Stimulated activated effector memory CD8-positive, alpha-beta T cell treated with anti-CD3 and anti-CD28 coated beads, Interleukin-12 subunit alpha, Interleukin-12 subunit beta, amount 100 ng/mL, for 72 hours (primary cell): ENCODE data around the gene VSIG10.

Experiments used
- ATAC-seq: fragments of 150-1000 bp; cut with Tn5 transposase; 2 replicates; pipeline ENCODE4 v1.10.0; 2021
- DNase-seq, 2 donors: peaks; one replicate each; pipeline ENCODE4 v3.0.0; 2021 to 2022; ENCODE audit warnings: low spot score in 2 of 2
- H3K27ac Mint-ChIP-seq: one replicate; pipeline ENCODE4 v1.8.0; 2022; ENCODE audit warnings: mild to moderate bottlenecking, mixed read lengths
- H3K36me3 Mint-ChIP-seq: one replicate; pipeline ENCODE4 v1.8.0; 2022; ENCODE audit warnings: mild to moderate bottlenecking, mixed read lengths
- H3K4me1 Mint-ChIP-seq: one replicate; pipeline ENCODE4 v1.8.0; 2022; ENCODE audit warnings: mixed read lengths
- H3K4me3 Mint-ChIP-seq: one replicate; pipeline ENCODE4 v1.8.0; 2022; ENCODE audit warnings: mild to moderate bottlenecking, mixed read lengths
- H3K9me3 Mint-ChIP-seq: one replicate; pipeline ENCODE4 v1.8.0; 2022; ENCODE audit warnings: mixed read lengths

Gene VSIG10

GRCh38 chr12:118058227-118058626 is 45.6 kb downstream of the VSIG10 start:
- Mint-ChIP-seq H3K27ac (peak overlapping the region; percentile 99), H3K36me3 (peaks cover 62% of the 10 kb centered on the region), H3K4me1 (peaks cover 42% of the 10 kb centered on the region), H3K9me3 (no peaks in the 10 kb centered on the region), H3K4me3 (peak overlapping the region; percentile 99)
- ATAC-seq (no peak), DNase-seq (no peak)

- DNase-seq (no peak), ATAC-seq (no peak)
- Mint-ChIP-seq H3K36me3 (peaks cover 65% of the 10 kb centered on the region), H3K4me3 (no peak overlapping the region), H3K9me3 (no peaks in the 10 kb centered on the region), H3K27ac (no peak overlapping the region), H3K4me1 (peaks cover 50% of the 10 kb centered on the region)
These were observed 47.7 kb downstream of the VSIG10 start for GRCh38 chr12:118055865-118056773.

- Mint-ChIP-seq H3K27ac (no peak overlapping the region), H3K9me3 (no peaks in the 10 kb centered on the region), H3K4me1 (peaks cover 55% of the 10 kb centered on the region), H3K4me3 (no peak overlapping the region), H3K36me3 (peaks cover 71% of the 10 kb centered on the region)
- DNase-seq = peak; percentile 52 to 83
- peak; percentile 72 for ATAC-seq
These were observed 48.7 kb downstream of the VSIG10 start for GRCh38 chr12:118055144-118055557.

- Mint-ChIP-seq H3K9me3 (no peaks in the 10 kb centered on the region), H3K4me3 (peak overlapping the region; percentile 48), H3K36me3 (peaks cover 71% of the 10 kb centered on the region), H3K27ac (peak overlapping the region; percentile 89), H3K4me1 (peaks cover 42% of the 10 kb centered on the region)
- peak in 1 of 2 donors; percentile 62 for DNase-seq
- ATAC-seq = peak; percentile 7
These were observed 50.5 kb downstream of the VSIG10 start for GRCh38 chr12:118053071-118053985.

- Mint-ChIP-seq H3K4me3 (peak overlapping the region; percentile 48), H3K4me1 (peaks cover 38% of the 10 kb centered on the region), H3K9me3 (no peaks in the 10 kb centered on the region), H3K36me3 (peaks cover 74% of the 10 kb centered on the region), H3K27ac (peak overlapping the region; percentile 89)
- ATAC-seq (peak; percentile 87), DNase-seq (peak in 1 of 2 donors; percentile 75)
These were observed 51.3 kb downstream of the VSIG10 start for GRCh38 chr12:118052324-118053070.

GRCh38 chr12:118050972-118051910 is 52.6 kb downstream of the VSIG10 start:
- H3K27ac Mint-ChIP-seq = peak overlapping the region; percentile 89
- H3K36me3 Mint-ChIP-seq = peaks cover 84% of the 10 kb centered on the region
- DNase-seq = peak in 1 of 2 donors; percentile 67
- no peaks in the 10 kb centered on the region for H3K9me3 Mint-ChIP-seq
- peaks cover 36% of the 10 kb centered on the region for H3K4me1 Mint-ChIP-seq
- peak; percentile 66 for ATAC-seq
- H3K4me3 Mint-ChIP-seq = peak overlapping the region; percentile 48

GRCh38 chr12:118046430-118046829 is 57.4 kb downstream of the VSIG10 start:
- H3K9me3 Mint-ChIP-seq = no peaks in the 10 kb centered on the region
- peaks cover 44% of the 10 kb centered on the region for H3K4me1 Mint-ChIP-seq
- ATAC-seq = no peak
- H3K27ac Mint-ChIP-seq = no peak overlapping the region
- H3K36me3 Mint-ChIP-seq = peaks cover 99% of the 10 kb centered on the region
- DNase-seq = no peak
- no peak overlapping the region for H3K4me3 Mint-ChIP-seq

GRCh38 chr12:118044577-118044976 is 59.2 kb downstream of the VSIG10 start:
- Mint-ChIP-seq H3K4me3 (peak overlapping the region; percentile 23), H3K9me3 (no peaks in the 10 kb centered on the region), H3K4me1 (peaks cover 42% of the 10 kb centered on the region), H3K36me3 (peaks cover 99% of the 10 kb centered on the region), H3K27ac (peak overlapping the region; percentile 91)
- ATAC-seq (no peak), DNase-seq (no peak)

- Mint-ChIP-seq H3K4me1 (peaks cover 42% of the 10 kb centered on the region), H3K9me3 (no peaks in the 10 kb centered on the region), H3K4me3 (peak overlapping the region; percentile 23), H3K36me3 (peaks cover 99% of the 10 kb centered on the region), H3K27ac (peak overlapping the region; percentile 91)
- no peak for DNase-seq
- ATAC-seq = peak; percentile 72
These were observed 59.7 kb downstream of the VSIG10 start for GRCh38 chr12:118044075-118044474.

- Mint-ChIP-seq H3K9me3 (no peaks in the 10 kb centered on the region), H3K27ac (peak overlapping the region; percentile 91), H3K4me3 (no peak overlapping the region), H3K36me3 (peaks cover 100% of the 10 kb centered on the region), H3K4me1 (peaks cover 42% of the 10 kb centered on the region)
- DNase-seq = no peak
- peak; percentile 22 for ATAC-seq
These were observed 61.7 kb downstream of the VSIG10 start for GRCh38 chr12:118042091-118042490.

GRCh38 chr12:118038137-118038536 is 65.7 kb downstream of the VSIG10 start:
- H3K4me3 Mint-ChIP-seq = no peak overlapping the region
- H3K27ac Mint-ChIP-seq = peak overlapping the region; percentile 12
- DNase-seq (no peak), ATAC-seq (no peak)
- H3K9me3 Mint-ChIP-seq = no peaks in the 10 kb centered on the region
- peaks cover 100% of the 10 kb centered on the region for H3K36me3 Mint-ChIP-seq
- H3K4me1 Mint-ChIP-seq = peaks cover 47% of the 10 kb centered on the region

GRCh38 chr12:118036672-118037411 is 67.0 kb downstream of the VSIG10 start:
- Mint-ChIP-seq H3K9me3 (no peaks in the 10 kb centered on the region), H3K27ac (peak overlapping the region; percentile 97), H3K36me3 (peaks cover 100% of the 10 kb centered on the region), H3K4me3 (no peak overlapping the region), H3K4me1 (peaks cover 36% of the 10 kb centered on the region)
- ATAC-seq (no peak), DNase-seq (no peak)
